ENCODE measurements around the gene SACM1L.

DNA sequence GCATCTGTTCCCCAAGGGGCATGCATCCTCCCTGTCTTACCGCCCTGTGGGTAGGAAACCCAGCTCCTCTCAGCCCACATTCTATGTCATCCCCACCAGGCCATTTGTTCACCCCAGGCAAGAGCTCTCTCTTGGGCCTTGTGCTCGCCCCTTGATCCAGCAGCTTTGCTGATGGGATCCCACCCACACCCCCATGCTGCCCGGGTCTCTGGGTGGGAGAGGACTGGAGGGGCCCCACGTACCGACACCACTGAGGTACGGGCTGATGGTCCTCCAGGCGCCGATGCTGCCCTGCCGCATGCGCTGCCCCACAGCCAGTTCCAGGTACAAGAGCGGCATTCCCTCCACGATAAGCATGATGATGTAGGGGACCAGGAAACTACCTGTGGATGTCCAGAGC is 92.6 kb downstream of the SACM1L start:
- TF ChIP-seq, protein P1, sequence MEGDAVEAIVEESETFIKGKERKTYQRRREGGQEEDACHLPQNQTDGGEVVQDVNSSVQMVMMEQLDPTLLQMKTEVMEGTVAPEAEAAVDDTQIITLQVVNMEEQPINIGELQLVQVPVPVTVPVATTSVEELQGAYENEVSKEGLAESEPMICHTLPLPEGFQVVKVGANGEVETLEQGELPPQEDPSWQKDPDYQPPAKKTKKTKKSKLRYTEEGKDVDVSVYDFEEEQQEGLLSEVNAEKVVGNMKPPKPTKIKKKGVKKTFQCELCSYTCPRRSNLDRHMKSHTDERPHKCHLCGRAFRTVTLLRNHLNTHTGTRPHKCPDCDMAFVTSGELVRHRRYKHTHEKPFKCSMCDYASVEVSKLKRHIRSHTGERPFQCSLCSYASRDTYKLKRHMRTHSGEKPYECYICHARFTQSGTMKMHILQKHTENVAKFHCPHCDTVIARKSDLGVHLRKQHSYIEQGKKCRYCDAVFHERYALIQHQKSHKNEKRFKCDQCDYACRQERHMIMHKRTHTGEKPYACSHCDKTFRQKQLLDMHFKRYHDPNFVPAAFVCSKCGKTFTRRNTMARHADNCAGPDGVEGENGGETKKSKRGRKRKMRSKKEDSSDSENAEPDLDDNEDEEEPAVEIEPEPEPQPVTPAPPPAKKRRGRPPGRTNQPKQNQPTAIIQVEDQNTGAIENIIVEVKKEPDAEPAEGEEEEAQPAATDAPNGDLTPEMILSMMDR (IDR thresholded peaks at IDR 0.05; ENCODE audit: borderline replicate concordance, extremely low read depth, low read length, poor library complexity, severe bottlenecking): no peak
- TF ChIP-seq EZH2 (IDR thresholded peaks at IDR 0.05; ENCODE audit: borderline replicate concordance, low read depth, low read length, severe bottlenecking): no peak
